ENCODE data around the gene CCNL1.
A peak's percentile ranks its signal among the peaks of the same experiment; 100 is the strongest.
"Not testable (repeated sequence)": the region's sequence is repeated elsewhere in the genome, so short reads cannot be mapped to it uniquely, and the experiment has no call there.

Gene CCNL1

GRCh38 chr3:157175691-157176507 is 16.0 kb upstream of the CCNL1 start:
- H3K27me3 ChIP-seq (ENCODE audit: insufficient read depth, poor library complexity, severe bottlenecking) = no peaks in the 10 kb centered on the region
- peak overlapping the region; percentile 50 for H3K4me3 ChIP-seq (replicated peaks; ENCODE audit: insufficient read depth, low read length)
- peak overlapping the region; percentile 81 for H3K27ac ChIP-seq (replicated peaks)
- peak; percentile 31 for DNase-seq (ENCODE audit: low read depth in 1 of 2, low spot score in 1 of 2)
- TF ChIP-seq POLR2AphosphoS5 (IDR thresholded peaks at IDR 0.05; ENCODE audit: low read depth) (no peak), CTCF (IDR thresholded peaks at IDR 0.05; ENCODE audit: insufficient read depth, low read length) (no peak), REST (IDR thresholded peaks at IDR 0.05; ENCODE audit: insufficient replicate concordance, low read depth) (no peak), GABPA (IDR thresholded peaks at IDR 0.05; ENCODE audit: low read depth) (no peak), SPI1 (IDR thresholded peaks at IDR 0.05; ENCODE audit: borderline replicate concordance, low read depth) (peak; percentile 5; the same call in 1 of the 2 replicates)

GRCh38 chr3:157174649-157175498 is 14.9 kb upstream of the CCNL1 start:
- peak overlapping the region; percentile 50 for H3K4me3 ChIP-seq (replicated peaks; ENCODE audit: insufficient read depth, low read length)
- no peaks in the 10 kb centered on the region for H3K27me3 ChIP-seq (ENCODE audit: insufficient read depth, poor library complexity, severe bottlenecking)
- TF ChIP-seq CTCF (IDR thresholded peaks at IDR 0.05; ENCODE audit: insufficient read depth, low read length) (no peak), REST (IDR thresholded peaks at IDR 0.05; ENCODE audit: insufficient replicate concordance, low read depth) (peak; percentile 34), SPI1 (IDR thresholded peaks at IDR 0.05; ENCODE audit: borderline replicate concordance, low read depth) (peak; percentile 30; the same call in 1 of the 2 replicates), GABPA (IDR thresholded peaks at IDR 0.05; ENCODE audit: low read depth) (peak; percentile 68), POLR2AphosphoS5 (IDR thresholded peaks at IDR 0.05; ENCODE audit: low read depth) (peak; percentile 94)
- H3K27ac ChIP-seq (replicated peaks) = peak overlapping the region; percentile 86
- DNase-seq (ENCODE audit: low read depth in 1 of 2, low spot score in 1 of 2) = peak; percentile 99

GRCh38 chr3:157174290-157174648 is 14.3 kb upstream of the CCNL1 start:
- TF ChIP-seq CTCF (IDR thresholded peaks at IDR 0.05; ENCODE audit: insufficient read depth, low read length) = no peak
- TF ChIP-seq POLR2AphosphoS5 (IDR thresholded peaks at IDR 0.05; ENCODE audit: low read depth) = no peak
- no peak for TF ChIP-seq REST (IDR thresholded peaks at IDR 0.05; ENCODE audit: insufficient replicate concordance, low read depth)
- TF ChIP-seq SPI1 (IDR thresholded peaks at IDR 0.05; ENCODE audit: borderline replicate concordance, low read depth) = no peak
- TF ChIP-seq GABPA (IDR thresholded peaks at IDR 0.05; ENCODE audit: low read depth) = no peak
- Histone ChIP-seq H3K27me3 (ENCODE audit: insufficient read depth, poor library complexity, severe bottlenecking) (no peaks in the 10 kb centered on the region), H3K4me3 (replicated peaks; ENCODE audit: insufficient read depth, low read length) (peak overlapping the region; percentile 33), H3K27ac (replicated peaks) (peak overlapping the region; percentile 86)
- DNase-seq (ENCODE audit: low read depth in 1 of 2, low spot score in 1 of 2) = peak in 1 of 2 experiments; percentile 20

- H3K4me3 ChIP-seq (replicated peaks; ENCODE audit: insufficient read depth, low read length); H3K27ac ChIP-seq (replicated peaks); H3K27me3 ChIP-seq (ENCODE audit: insufficient read depth, poor library complexity, severe bottlenecking); DNase-seq (ENCODE audit: low read depth in 1 of 2, low spot score in 1 of 2): not testable (repeated sequence)
Measured at GRCh38 chr3:157173343-157173742, 13.4 kb upstream of the CCNL1 start.
